Endothelial cell of umbilical vein (primary cell): ENCODE measurements around the gene SWI5. TPM values are rescaled to one million over a fixed set of nuclear protein-coding genes. Genes with fewer than 3 reads are reported as not detected.

Experiments
- BruUV-seq: library from RNA; stranded (reverse); fragments of 400-500 nt; replicated peaks from 2 replicates; lab custom pipeline; 2021; lab: Mats Ljungman, UMichigan
- CTCF ChIA-PET: fragments of 300-600, 350-600 bp; sonication (Branson Sonifier 250); formaldehyde crosslinking; loops from one replicate; lab custom pipeline; 2021; ENCODE audit warnings: antibody characterized with exemption, inconsistent platforms; lab: Charles Lee
- POLR2A ChIA-PET: fragments of 300-600, 350-600 bp; sonication (Branson Sonifier 250); formaldehyde crosslinking; loops from one replicate; lab custom pipeline; 2021; ENCODE audit warnings: antibody characterized with exemption, inconsistent platforms; lab: Charles Lee
- DNase-seq: peaks from one replicate; pipeline ENCODE4 v3.0.0-alpha.2; 2011; ENCODE audit warnings: low read depth, low spot score
- FAIRE-seq: peaks from 2 replicates; lab custom pipeline; 2011; peaks lifted over from hg19 to GRCh38; lab: Jason Lieb, UNC
- H2AFZ ChIP-seq: 2 replicates; pipeline ENCODE4 v1.6.0; 2012; ENCODE audit warnings: low read depth, low read length, control low read depth, inconsistent platforms
- H3K27ac ChIP-seq: 2 replicates; pipeline ENCODE4 v1.5.1; 2011; ENCODE audit warnings: low read depth, mild to moderate bottlenecking, control low read depth, low read length, moderate library complexity; ENCODE audit not compliant: insufficient read depth
- H3K27me3 ChIP-seq, 2 experiments: 2 replicates each; pipeline versions ENCODE4 v1.6.0 to v1.6.1; 2011; ENCODE audit warnings: low read length in 2 of 2, mixed read lengths in 1 of 2; ENCODE audit not compliant: control insufficient read depth in 2 of 2, insufficient read depth in 2 of 2
- H3K36me3 ChIP-seq, 2 experiments: 2 replicates in 1 of 2; 3 replicates in 1 of 2; pipeline ENCODE4 v1.5.1; 2011; ENCODE audit warnings: low read length in 2 of 2, mild to moderate bottlenecking in 1 of 2, moderate library complexity in 1 of 2; ENCODE audit not compliant: control insufficient read depth in 2 of 2, insufficient read depth in 2 of 2; ENCODE audit errors: extremely low read depth in 1 of 2
- H3K4me1 ChIP-seq: 3 replicates; pipeline ENCODE4 v1.5.1; 2011; ENCODE audit warnings: mild to moderate bottlenecking, low read length; ENCODE audit not compliant: control insufficient read depth, insufficient read depth; ENCODE audit errors: extremely low read depth
- H3K4me2 ChIP-seq: 2 replicates; pipeline ENCODE4 v1.6.1; 2011; ENCODE audit warnings: low read length, control low read depth, mixed read lengths; ENCODE audit not compliant: insufficient read depth
- H3K4me3 ChIP-seq, 3 experiments: fragments of 200-600 bp in 1 of 3; sonication (generic), shearing (Covaris generic) in 1 of 3; replicated peaks in 1 of 3; 2 replicates each; pipeline ENCODE4 v1.5.1; 2011 to 2016; ENCODE audit warnings: control low read depth in 3 of 3, low read length in 3 of 3, mild to moderate bottlenecking in 2 of 3, inconsistent platforms in 1 of 3, low read depth in 1 of 3, moderate library complexity in 1 of 3; ENCODE audit not compliant: insufficient read depth in 1 of 3
- H3K79me2 ChIP-seq: 2 replicates; pipeline ENCODE4 v1.6.0; 2012; ENCODE audit warnings: low read length, inconsistent platforms; ENCODE audit not compliant: control insufficient read depth, insufficient read depth
- H3K9ac ChIP-seq: replicated peaks from 2 replicates; pipeline ENCODE3; 2011; ENCODE audit warnings: low read length, control low read depth; ENCODE audit not compliant: insufficient read depth; ENCODE audit errors: extremely low read depth
- H3K9me1 ChIP-seq: replicated peaks from 3 replicates; pipeline ENCODE4 v1.6.0; 2011; ENCODE audit warnings: mild to moderate bottlenecking, low read length; ENCODE audit not compliant: control insufficient read depth, insufficient read depth; ENCODE audit errors: extremely low read depth
- H3K9me3 ChIP-seq: replicated peaks from 2 replicates; pipeline ENCODE4 v1.5.1; 2012; ENCODE audit warnings: low read length, inconsistent platforms; ENCODE audit not compliant: control insufficient read depth, insufficient read depth
- H4K20me1 ChIP-seq: replicated peaks from 2 replicates; pipeline ENCODE3; 2011; ENCODE audit warnings: mild to moderate bottlenecking, low read length; ENCODE audit not compliant: control insufficient read depth, insufficient read depth; ENCODE audit errors: extremely low read depth
- CTCF ChIP-seq, 2 donors: IDR thresholded peaks; 1 replicate in 1 of 2; 2 replicates in 1 of 2; pipeline ENCODE4 v1.5.1; 2011; ENCODE audit warnings: low read length in 2 of 2, mild to moderate bottlenecking in 2 of 2, moderate library complexity in 2 of 2, control low read depth in 1 of 2, inconsistent platforms in 1 of 2, low read depth in 1 of 2; ENCODE audit not compliant: insufficient read depth in 1 of 2; ENCODE audit errors: extremely low read depth in 1 of 2
- EZH2 ChIP-seq: IDR thresholded peaks from 2 replicates; pipeline ENCODE4 v1.6.1; 2012; ENCODE audit warnings: borderline replicate concordance, low read depth, mild to moderate bottlenecking, moderate library complexity, low read length, inconsistent platforms; ENCODE audit not compliant: severe bottlenecking
- FOS ChIP-seq: IDR thresholded peaks from 2 replicates; pipeline ENCODE4 v1.6.1; 2011; ENCODE audit warnings: mild to moderate bottlenecking, low read length, moderate library complexity, borderline replicate concordance; ENCODE audit not compliant: insufficient read depth
- GATA2 ChIP-seq: IDR thresholded peaks from 2 replicates; pipeline ENCODE4 v1.7.0; 2011; ENCODE audit warnings: low read depth, mild to moderate bottlenecking, moderate library complexity, mixed read lengths, low read length; ENCODE audit not compliant: insufficient read length, insufficient read depth
- JUN ChIP-seq: IDR thresholded peaks from 2 replicates; pipeline ENCODE4 v1.6.1; 2011; ENCODE audit warnings: borderline replicate concordance, low read depth; ENCODE audit not compliant: insufficient read length, insufficient read depth
- MAX ChIP-seq: IDR thresholded peaks from 2 replicates; pipeline ENCODE4 v1.6.1; 2011; ENCODE audit not compliant: insufficient read depth, insufficient read length
- MYC ChIP-seq: IDR thresholded peaks from one replicate; pipeline ENCODE4 v1.6.1; 2011; ENCODE audit warnings: mild to moderate bottlenecking, low read depth, low read length
- POLR2A ChIP-seq: IDR thresholded peaks from 2 replicates; pipeline ENCODE4 v1.6.1; 2012; ENCODE audit warnings: low read depth, mild to moderate bottlenecking, control low read depth, low read length
- POLR2AphosphoS5 ChIP-seq: IDR thresholded peaks from 2 replicates; pipeline ENCODE4 v1.6.1; 2012; ENCODE audit warnings: low read depth, mild to moderate bottlenecking, control low read depth, low read length, moderate library complexity; ENCODE audit not compliant: insufficient read depth
- dilution Hi-C: fragments of 300-500 bp; cut with MboI; formaldehyde crosslinking; loops from one replicate; pipeline ENCODE4 v1.15.0; 2019; ENCODE audit warnings: low sequenced_read_pairs; ENCODE audit not compliant: extremely low pct_ligation_motif_present
- intact Hi-C: fragments of 100-400 bp; cut with micrococcal nuclease; formaldehyde crosslinking; loops from one replicate; pipeline ENCODE4 v1.10.0; 2022
- polyA plus RNA-seq, 4 experiments: library from polyadenylated mRNA; depleted of rRNA in 3 of 4; stranded (reverse) in 3 of 4; unstranded in 1 of 4; fragments of >200 nt; gene quantifications; 2 replicates each; pipeline versions ENCODE4 v1.2.1 to v1.2.3, GENCODE V29; 2011 to 2012; ENCODE audit warnings: missing spikeins in 1 of 4
- total RNA-seq: library from RNA; stranded (reverse); gene quantifications from 2 replicates; pipeline ENCODE4 v1.2.3, GENCODE V29; 2021

The SWI5 gene
- total and polyA plus RNA-seq, 2 donors (not counting 3 experiments of a cell fraction or from before 2014, with no cell fraction given), result 21.2 to 58.0 TPM

DNA sequence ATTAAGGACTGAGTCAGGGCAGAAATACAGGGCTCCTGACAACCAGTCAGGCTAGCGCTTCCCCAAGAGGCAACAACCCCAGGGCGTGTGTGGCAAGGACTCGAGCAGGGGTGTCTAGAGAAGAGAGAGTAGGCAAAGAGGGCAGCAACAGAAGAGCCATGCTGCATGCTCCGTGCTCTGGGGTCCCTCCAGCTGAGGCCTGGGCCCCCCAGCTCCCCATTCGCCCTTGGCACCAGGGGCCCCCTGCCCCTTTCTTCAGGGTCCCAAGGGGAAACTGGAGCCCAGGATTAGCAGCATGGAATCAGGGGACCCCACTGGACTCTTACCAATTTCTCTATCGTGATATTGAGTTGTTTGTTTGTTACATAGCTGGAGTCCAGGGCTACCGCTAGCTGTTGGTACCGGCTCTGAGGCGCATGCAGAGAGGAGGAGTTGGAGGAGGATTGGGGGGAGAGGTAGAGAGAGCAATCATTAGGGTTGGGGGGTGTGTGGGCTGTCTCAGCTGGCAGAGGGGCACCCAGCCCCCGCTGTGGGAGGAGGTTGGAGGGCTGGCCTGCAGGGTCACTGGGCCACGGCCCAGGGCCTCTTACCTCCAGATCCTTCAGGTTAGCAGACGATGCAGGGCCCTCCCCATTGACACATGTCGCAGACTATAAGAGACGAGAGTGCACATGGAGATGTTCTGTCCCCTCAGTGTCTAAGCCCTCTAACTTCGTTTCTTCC, 9.0 kb upstream of the SWI5 start:
- intact Hi-C loops (no loop called here), dilution Hi-C loops (no loop called here)
- no peak for DNase-seq
- no TSS peak for BruUV-seq
- H3K4me2 ChIP-seq, result no peak overlapping the region
- H3K9ac ChIP-seq, result no peak overlapping the region
- H4K20me1 ChIP-seq, result no peaks in the 10 kb centered on the region
- CTCF ChIA-PET, result interaction anchor here (0.7 kb wide), 1 partner anchor 12 kb away, joined by 4 read pairs; no protein-coding TSS in a partner anchor
- POLR2A ChIA-PET, result no interaction called here
- TF ChIP-seq POLR2AphosphoS5 (no peak), MAX (no peak), JUN (no peak), GATA2 (no peak), MYC (no peak), EZH2 (no peak)
- no peak overlapping the region for H3K4me3 ChIP-seq
- no peaks in the 10 kb centered on the region for H3K4me1 ChIP-seq
- no peaks in the 10 kb centered on the region for H3K79me2 ChIP-seq
- peaks cover 6 to 47% of the 10 kb centered on the region in 2 experiments for H3K36me3 ChIP-seq
- no peaks in the 10 kb centered on the region for H3K27me3 ChIP-seq
- no peak for FAIRE-seq
- no peaks in the 10 kb centered on the region for H3K9me1 ChIP-seq
- no peaks in the 10 kb centered on the region for H3K9me3 ChIP-seq
- H3K27ac ChIP-seq, result no peak overlapping the region
- no peak overlapping the region for H2AFZ ChIP-seq

- Histone ChIP-seq H3K9me3 (no peaks in the 10 kb centered on the region), H3K27ac (no peak overlapping the region), H3K27me3 (no peaks in the 10 kb centered on the region), H3K9me1 (no peaks in the 10 kb centered on the region), H3K4me1 (peaks cover 5% of the 10 kb centered on the region), H4K20me1 (no peaks in the 10 kb centered on the region), H3K9ac (no peak overlapping the region), H3K4me3 (no peak overlapping the region), H3K79me2 (peaks cover 18% of the 10 kb centered on the region), H3K36me3 (peaks cover 8 to 39% of the 10 kb centered on the region in 2 experiments), H2AFZ (no peak overlapping the region), H3K4me2 (no peak overlapping the region)
- ChIA-PET CTCF (interaction anchor here (0.9 kb wide), 1 partner anchor 16 kb away, joined by 3 read pairs; no protein-coding TSS in a partner anchor), POLR2A (no interaction called here)
- FAIRE-seq (no peak), DNase-seq (no peak)
- intact Hi-C loops (no loop called here), dilution Hi-C loops (no loop called here)
- no TSS peak for BruUV-seq
- TF ChIP-seq POLR2A, result no peak
- no peak for TF ChIP-seq GATA2
- TF ChIP-seq MYC, result no peak
- TF ChIP-seq CTCF (IDR thresholded peaks at IDR 0.05; ENCODE audit: extremely low read depth in 1 of 2, insufficient read depth in 1 of 2, low read depth in 1 of 2, low read length in 2 of 2), result no peak
- no peak for TF ChIP-seq JUN
- TF ChIP-seq FOS, result no peak
- TF ChIP-seq EZH2, result no peak
- TF ChIP-seq MAX, result no peak
- no peak for TF ChIP-seq POLR2AphosphoS5
Measured at GRCh38 chr9:128271112-128271511, 5.0 kb upstream of the SWI5 start.
